Measurements from ENCODE around the gene ERI3. TPM values are rescaled to one million over a fixed set of nuclear protein-coding genes. Genes with fewer than 3 reads are reported as not detected.

The ERI3 gene, protein sequence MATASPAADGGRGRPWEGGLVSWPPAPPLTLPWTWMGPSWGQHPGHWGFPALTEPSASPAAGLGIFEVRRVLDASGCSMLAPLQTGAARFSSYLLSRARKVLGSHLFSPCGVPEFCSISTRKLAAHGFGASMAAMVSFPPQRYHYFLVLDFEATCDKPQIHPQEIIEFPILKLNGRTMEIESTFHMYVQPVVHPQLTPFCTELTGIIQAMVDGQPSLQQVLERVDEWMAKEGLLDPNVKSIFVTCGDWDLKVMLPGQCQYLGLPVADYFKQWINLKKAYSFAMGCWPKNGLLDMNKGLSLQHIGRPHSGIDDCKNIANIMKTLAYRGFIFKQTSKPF
- total RNA-seq: 38.5 and 39.3 TPM in 2 replicates

DNA sequence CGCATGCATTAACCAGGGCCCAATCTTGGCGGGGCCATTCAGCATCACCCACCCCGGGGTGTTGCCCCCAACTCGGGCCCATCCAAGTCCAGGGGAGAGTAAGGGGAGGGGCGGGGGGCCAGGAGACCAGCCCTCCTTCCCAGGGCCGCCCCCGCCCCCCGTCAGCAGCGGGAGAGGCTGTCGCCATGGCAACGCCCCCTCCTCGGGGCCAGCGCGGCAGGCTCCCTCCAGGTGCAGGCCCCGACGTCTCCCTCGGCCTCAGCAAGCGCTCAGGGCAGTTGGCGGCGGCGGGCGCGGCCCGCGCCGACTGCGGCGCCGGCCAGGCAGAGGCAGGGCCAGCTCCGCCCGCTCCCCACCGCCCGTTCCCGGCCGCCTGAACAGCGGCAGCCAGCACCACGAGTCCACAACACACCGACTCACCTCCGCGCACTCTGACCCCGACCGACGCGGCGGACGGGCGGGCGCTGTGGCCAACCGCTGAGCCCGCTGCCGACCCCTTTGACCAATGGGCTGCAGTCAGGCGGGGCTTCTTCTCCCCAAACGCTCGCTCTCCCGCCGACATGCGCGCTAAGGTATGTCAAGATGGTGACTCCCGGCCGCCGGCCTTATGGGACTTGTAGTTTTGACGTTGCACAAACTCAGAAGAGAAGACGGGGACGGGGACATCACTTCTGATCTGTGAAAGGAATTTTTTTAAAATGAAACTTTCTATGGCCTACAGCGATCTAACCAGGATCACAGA lies at the start of gene ERI3:
Gene ERI3 (minus strand): TSS at position 418 of the 742 bp plus-strand sequence. CDS start 231 bp downstream, at position 187.

DNA sequence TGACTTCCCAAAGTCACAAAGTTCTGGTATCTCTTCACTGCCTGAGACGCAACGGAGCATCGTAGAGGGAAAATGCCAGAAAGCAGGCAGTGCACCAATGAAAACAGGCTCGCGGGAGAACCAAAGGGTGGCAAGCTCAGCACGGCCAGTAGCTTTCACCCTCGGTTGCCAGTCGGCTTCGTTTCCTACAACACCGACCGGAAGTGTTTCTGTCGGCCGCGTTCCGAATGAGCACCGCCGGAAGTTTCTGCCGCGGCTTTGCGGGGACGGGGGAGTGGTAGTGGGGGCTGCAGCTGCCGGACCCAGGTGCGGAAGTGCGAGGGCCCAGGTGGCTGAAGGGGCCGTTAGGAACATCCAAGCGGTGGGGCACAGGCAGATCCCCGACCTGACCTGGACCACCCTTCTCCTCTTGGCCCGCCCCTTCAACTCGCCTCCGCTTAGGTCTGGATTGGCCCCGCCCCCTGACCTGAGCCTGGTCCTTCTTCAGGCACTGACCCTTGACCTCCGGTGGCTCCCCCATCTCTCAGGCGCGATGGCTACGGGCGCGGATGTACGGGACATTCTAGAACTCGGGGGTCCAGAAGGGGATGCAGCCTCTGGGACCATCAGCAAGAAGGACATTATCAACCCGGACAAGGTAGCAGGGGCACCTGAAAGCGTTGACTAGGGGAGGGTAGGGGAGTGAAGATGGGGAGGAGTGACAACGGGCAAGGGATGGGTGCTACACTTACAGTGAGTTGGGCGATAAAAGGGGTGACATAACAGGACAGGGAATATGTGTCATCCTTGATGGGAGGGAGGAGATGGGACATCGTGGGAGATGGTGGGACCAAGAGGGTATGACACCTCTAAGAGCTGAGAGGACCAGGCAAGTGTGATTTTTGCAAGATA lies 141.6 kb downstream of the ERI3 start, which contains the start of gene DMAP1:
Gene DMAP1 (plus strand): TSS at position 250 of the 891 bp plus-strand sequence. CDS start 283 bp downstream, at position 533.

Other genes with a start within 250 kb of the ERI3 start
- gene KLF17, start 236.4 kb downstream of the ERI3 start, total RNA-seq: under 0.01 and 0.09 TPM in 2 replicates
- gene KLF18, start 213.6 kb downstream of the ERI3 start, total RNA-seq: not detected in 2 replicates
- 17.4 and 23.7 TPM in 2 replicates for gene DMAP1, start 141.8 kb downstream of the ERI3 start, total RNA-seq
- gene RNF220, start 50.0 kb upstream of the ERI3 start, total RNA-seq: 42.1 and 58.4 TPM in 2 replicates